ENCODE data around the gene RNF166.
A peak's percentile ranks its signal among the peaks of the same experiment; 100 is the strongest.
"Not testable (repeated sequence)": the region's sequence is repeated elsewhere in the genome, so short reads cannot be mapped to it uniquely, and the experiment has no call there.

RNF166 gene

DNA sequence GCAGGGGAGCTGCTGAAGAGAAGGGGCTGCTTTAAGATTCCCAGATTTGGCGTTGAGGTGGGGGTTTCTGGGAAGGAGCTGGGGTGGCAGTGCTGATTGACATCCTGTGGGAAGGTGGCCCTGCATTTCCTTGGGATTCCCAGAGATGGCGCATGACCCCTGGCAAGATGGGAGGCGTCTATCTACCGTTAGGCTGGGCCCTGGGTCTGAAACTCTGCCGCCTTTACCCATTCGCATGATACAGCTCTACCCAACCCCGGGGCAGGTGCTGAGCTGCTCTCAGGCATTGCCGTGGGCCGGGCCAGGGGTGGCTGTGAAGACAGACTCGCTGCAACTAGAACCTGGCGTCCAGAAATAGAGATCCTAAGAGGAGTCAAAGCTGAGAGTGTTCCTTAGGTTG lies 33.4 kb downstream of the RNF166 start:
- no peak overlapping the region for H3K4me3 ChIP-seq (ENCODE audit: low read depth, low read length)
- CTCF ChIA-PET = interaction anchor here (1.1 to 1.9 kb wide), 4 partner anchors 10 to 185 kb away, joined by 3 to 7 read pairs (median 4); partner anchors contain the start of gene MVD
- POLR2A ChIA-PET = no interaction called here
- no peak for DNase-seq (ENCODE audit: low read depth, low spot score)
- TF ChIP-seq, protein P1, sequence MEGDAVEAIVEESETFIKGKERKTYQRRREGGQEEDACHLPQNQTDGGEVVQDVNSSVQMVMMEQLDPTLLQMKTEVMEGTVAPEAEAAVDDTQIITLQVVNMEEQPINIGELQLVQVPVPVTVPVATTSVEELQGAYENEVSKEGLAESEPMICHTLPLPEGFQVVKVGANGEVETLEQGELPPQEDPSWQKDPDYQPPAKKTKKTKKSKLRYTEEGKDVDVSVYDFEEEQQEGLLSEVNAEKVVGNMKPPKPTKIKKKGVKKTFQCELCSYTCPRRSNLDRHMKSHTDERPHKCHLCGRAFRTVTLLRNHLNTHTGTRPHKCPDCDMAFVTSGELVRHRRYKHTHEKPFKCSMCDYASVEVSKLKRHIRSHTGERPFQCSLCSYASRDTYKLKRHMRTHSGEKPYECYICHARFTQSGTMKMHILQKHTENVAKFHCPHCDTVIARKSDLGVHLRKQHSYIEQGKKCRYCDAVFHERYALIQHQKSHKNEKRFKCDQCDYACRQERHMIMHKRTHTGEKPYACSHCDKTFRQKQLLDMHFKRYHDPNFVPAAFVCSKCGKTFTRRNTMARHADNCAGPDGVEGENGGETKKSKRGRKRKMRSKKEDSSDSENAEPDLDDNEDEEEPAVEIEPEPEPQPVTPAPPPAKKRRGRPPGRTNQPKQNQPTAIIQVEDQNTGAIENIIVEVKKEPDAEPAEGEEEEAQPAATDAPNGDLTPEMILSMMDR (IDR thresholded peaks at IDR 0.05; ENCODE audit: insufficient read depth, low read length, missing control alignments) = peak; percentile 23

DNA sequence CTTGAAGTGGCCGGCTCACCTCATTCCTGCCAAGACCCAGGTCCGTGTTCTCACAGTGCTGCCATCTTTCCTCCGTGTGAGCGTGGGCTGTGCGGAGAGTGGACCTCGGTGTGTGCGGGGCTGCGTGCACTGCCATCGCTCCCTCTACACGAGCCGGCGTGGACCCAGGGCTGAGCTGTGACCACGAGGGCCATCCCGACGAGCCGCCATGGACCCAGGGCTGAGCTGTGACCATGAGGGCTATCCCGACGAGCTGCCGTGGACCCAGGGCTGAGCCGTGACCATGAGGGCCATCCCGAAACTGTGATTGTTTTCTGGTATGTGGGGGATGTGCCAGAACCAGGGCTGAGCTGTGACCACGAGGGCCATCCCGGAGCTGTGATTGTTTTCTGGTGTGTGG lies 34.4 kb downstream of the RNF166 start:
- no peak overlapping the region for H3K4me3 ChIP-seq (ENCODE audit: low read depth, low read length)
- ChIA-PET CTCF (interaction anchor here (1.4 to 1.9 kb wide), 3 partner anchors 9 to 186 kb away, joined by 4 to 7 read pairs (median 4); no protein-coding TSS in a partner anchor), POLR2A (no interaction called here)
- DNase-seq (ENCODE audit: low read depth, low spot score) = no peak
- TF ChIP-seq, protein P1 (IDR thresholded peaks at IDR 0.05; ENCODE audit: insufficient read depth, low read length, missing control alignments) = no peak

DNA sequence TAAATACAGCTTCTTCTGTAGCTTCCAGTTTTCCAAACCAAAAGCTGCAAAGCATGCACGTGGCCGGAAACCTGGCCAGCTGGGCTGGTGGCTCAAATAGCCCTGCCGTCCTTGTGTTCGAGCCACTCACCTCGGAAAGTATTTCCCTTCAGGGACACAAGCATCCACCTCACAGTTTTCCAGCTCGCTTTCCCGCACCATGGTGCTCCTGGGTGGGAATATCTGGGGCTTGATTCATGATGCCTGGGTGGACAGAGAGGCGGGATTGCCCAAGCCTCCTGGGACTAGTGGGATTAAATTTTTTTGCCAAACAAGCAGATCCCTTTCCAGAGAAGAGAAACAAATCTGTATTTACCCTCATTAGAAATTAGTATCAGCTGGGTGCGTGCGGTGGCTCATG lies 36.2 kb downstream of the RNF166 start:
- CTCF ChIA-PET = interaction anchor here (0.9 to 1.0 kb wide), 2 partner anchors 11 to 73 kb away, joined by 3 read pairs; no protein-coding TSS in a partner anchor
- no peak overlapping the region for H3K4me3 ChIP-seq (ENCODE audit: low read depth, low read length)
- TF ChIP-seq, protein P1 (IDR thresholded peaks at IDR 0.05; ENCODE audit: insufficient read depth, low read length, missing control alignments) = no peak
- DNase-seq (ENCODE audit: low read depth, low spot score) = no peak
- POLR2A ChIA-PET = no interaction called here

DNA sequence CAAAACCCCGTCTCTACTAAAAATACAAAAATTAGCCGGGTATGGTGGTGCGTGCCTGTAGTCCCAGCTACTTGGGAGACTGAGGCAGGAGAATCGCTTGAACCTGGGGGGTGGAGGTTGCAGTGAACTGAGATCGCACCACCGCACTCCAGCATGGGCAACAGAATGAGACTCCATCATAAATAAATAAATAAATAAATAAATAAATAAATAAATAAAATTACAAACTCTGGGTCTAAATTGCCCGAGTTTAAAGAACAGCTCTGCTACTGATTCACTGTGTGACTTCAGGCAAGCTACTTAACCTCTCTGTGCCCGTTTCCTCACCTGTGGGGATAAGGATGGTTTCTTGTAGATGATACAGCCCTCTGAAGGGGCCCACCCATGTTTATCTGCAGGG lies 36.7 kb downstream of the RNF166 start:
- POLR2A ChIA-PET; H3K4me3 ChIP-seq (ENCODE audit: low read depth, low read length); DNase-seq (ENCODE audit: low read depth, low spot score): not testable (repeated sequence)
- CTCF ChIA-PET = interaction anchor here (0.9 to 1.0 kb wide), 2 partner anchors 11 to 74 kb away, joined by 3 read pairs; no protein-coding TSS in a partner anchor

DNA sequence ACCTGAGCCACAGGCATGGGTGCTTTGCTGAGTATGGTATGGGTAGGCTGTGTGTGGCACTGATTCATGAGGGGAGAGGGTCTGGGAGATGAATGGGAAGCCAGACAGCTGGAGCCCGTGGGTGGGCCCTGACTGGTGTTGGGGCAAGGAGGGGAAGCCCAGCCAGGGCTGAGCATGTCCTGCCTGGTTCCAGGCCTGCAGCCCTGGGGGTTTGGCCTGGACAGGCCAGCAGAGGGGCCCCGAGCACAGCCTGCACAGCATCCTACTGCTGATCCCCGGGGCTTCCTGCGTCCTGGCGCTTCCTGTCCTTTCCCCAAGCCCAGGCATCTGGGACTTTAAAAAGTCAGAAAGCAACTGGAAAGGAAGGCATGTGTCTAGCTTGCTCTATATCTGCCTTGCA lies 38.7 kb downstream of the RNF166 start:
- no peak overlapping the region for H3K4me3 ChIP-seq (ENCODE audit: low read depth, low read length)
- CTCF ChIA-PET = interaction anchor here (0.9 to 1.0 kb wide), 2 partner anchors 10 to 18 kb away, joined by 3 read pairs; no protein-coding TSS in a partner anchor
- TF ChIP-seq, protein P1 (IDR thresholded peaks at IDR 0.05; ENCODE audit: insufficient read depth, low read length, missing control alignments) = no peak
- DNase-seq (ENCODE audit: low read depth, low spot score) = no peak
- POLR2A ChIA-PET = no interaction called here

DNA sequence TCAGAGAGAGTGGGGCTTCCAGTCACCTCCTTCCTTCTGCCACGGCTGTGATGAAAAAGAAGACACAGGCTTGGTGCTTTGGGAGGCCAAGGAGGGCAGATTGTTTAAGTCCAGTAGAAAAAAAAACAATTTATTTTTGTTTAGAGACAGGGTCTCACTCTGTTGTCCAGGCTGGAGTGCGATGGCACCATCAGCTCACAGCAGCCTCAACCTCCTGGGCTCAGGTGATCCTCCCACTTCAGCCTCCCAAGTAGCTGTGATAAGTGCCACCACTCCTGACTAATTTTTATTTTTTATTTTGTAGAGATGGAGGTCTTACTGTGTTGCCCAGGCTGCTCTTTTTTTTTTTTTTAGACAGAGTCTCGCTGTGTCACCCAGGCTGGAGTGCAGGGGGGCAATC lies 40.6 kb downstream of the RNF166 start:
- TF ChIP-seq, protein P1 (IDR thresholded peaks at IDR 0.05; ENCODE audit: insufficient read depth, low read length, missing control alignments) = no peak
- CTCF ChIA-PET = no interaction called here
- no peak for DNase-seq (ENCODE audit: low read depth, low spot score)
- POLR2A ChIA-PET = no interaction called here
- H3K4me3 ChIP-seq (ENCODE audit: low read depth, low read length) = no peak overlapping the region

DNA sequence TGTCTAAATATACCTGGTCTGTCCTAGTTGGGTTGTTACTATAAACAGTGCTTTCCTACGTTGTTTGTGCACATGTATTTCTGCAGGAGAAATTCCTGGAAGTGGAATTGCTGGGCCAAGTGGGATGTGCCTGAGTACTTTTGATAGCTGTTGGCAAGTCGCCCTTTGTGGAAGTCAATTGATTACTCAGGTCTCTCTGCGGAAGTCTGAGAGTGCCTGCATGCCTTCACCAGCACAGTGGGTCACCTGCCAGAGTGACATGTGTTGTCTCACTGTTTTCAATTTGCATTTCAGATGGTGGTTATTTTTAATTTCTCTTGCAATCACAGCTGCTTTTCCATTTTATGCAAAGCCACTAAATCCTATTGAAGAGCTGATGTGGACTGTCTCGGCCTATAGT lies 41.1 kb downstream of the RNF166 start:
- POLR2A ChIA-PET = no interaction called here

More for the DNA sequence above, 41.1 kb downstream of the RNF166 start:
- CTCF ChIA-PET = interaction anchor here (0.9 to 2.0 kb wide), 2 partner anchors 11 to 20 kb away, joined by 3 to 6 read pairs; no protein-coding TSS in a partner anchor
- H3K4me3 ChIP-seq (ENCODE audit: low read depth, low read length) = no peak overlapping the region
- DNase-seq (ENCODE audit: low read depth, low spot score) = no peak
- TF ChIP-seq, protein P1 (IDR thresholded peaks at IDR 0.05; ENCODE audit: insufficient read depth, low read length, missing control alignments) = no peak

Data from AG04449 (cell line).